ENCODE measurements around the gene PNPLA1. TPM values are rescaled to one million over a fixed set of nuclear protein-coding genes. Genes with fewer than 3 reads are reported as not detected.

The PNPLA1 gene
- total RNA-seq, 1 donor from 2014 or later = not detected

DNA sequence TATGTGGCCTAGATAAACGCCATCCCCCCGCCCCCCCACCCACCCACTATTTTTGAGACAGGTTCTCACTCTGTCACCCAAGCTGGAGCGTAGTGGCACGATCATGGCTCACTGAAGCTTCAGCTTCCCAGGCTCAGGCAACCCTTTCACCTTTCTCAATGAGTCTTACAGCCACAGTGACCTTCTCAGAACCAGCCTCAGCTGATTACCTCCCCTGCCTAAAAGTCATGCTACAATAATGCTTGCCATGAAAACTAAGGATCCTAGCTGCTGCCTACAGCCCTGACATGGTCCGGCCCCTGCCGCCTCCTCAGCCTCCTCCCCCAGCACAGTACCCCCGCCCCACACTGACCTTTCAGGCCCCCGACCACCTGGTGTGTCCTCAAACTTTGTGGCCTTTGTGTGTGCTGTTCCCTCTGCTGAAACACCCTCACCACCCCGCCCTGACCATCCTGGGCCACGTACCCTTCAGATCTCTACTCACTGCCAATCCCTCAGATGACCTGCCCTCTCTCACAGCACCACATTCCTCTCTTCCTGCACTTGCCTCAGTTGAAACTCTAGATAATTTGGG, 31.3 kb downstream of the PNPLA1 start:
- Mint-ChIP-seq H3K36me3 (ENCODE audit: low read depth) (no peaks in the 10 kb centered on the region), H3K4me1 (ENCODE audit: low read depth) (peaks cover 8% of the 10 kb centered on the region), H3K27ac (no peak overlapping the region), H3K27me3 (ENCODE audit: insufficient read depth) (peaks cover 26% of the 10 kb centered on the region), H3K4me3 (no peak overlapping the region), H3K9me3 (no peaks in the 10 kb centered on the region)
- intact Hi-C loops (cut with micrococcal nuclease) = no loop called here
- DNase-seq (ENCODE audit: low spot score) = no peak

DNA sequence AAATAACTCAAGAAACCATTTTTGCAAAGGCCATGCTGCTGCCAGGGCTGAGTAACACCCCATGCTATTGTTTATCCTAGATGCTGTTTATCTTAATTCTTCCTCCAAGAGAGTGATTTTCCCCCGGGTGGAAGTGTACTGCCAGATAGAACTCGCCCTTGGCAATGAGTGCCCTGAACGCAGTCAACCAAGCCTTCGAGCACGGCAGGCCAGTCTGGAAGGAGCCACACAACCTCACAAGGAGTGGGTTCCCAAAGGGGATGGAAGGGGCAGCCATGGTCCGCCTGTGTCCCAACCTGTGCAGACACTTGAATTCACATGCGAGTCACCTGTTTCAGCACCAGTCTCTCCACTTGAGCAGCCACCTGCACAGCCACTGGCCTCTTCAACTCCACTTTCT, 31.9 kb downstream of the PNPLA1 start:
- H3K27ac Mint-ChIP-seq = no peak overlapping the region
- H3K27me3 Mint-ChIP-seq (ENCODE audit: insufficient read depth) = peaks cover 27% of the 10 kb centered on the region
- no peak for DNase-seq (ENCODE audit: low spot score)
- peaks cover 8% of the 10 kb centered on the region for H3K4me1 Mint-ChIP-seq (ENCODE audit: low read depth)
- intact Hi-C loops (cut with micrococcal nuclease) = loop anchor here (1.0 to 2.0 kb wide), 4 partner anchors 59 to 379 kb away; partner anchors contain the start of gene MAPK14
- H3K9me3 Mint-ChIP-seq = no peaks in the 10 kb centered on the region
- no peaks in the 10 kb centered on the region for H3K36me3 Mint-ChIP-seq (ENCODE audit: low read depth)
- H3K4me3 Mint-ChIP-seq = no peak overlapping the region

DNA sequence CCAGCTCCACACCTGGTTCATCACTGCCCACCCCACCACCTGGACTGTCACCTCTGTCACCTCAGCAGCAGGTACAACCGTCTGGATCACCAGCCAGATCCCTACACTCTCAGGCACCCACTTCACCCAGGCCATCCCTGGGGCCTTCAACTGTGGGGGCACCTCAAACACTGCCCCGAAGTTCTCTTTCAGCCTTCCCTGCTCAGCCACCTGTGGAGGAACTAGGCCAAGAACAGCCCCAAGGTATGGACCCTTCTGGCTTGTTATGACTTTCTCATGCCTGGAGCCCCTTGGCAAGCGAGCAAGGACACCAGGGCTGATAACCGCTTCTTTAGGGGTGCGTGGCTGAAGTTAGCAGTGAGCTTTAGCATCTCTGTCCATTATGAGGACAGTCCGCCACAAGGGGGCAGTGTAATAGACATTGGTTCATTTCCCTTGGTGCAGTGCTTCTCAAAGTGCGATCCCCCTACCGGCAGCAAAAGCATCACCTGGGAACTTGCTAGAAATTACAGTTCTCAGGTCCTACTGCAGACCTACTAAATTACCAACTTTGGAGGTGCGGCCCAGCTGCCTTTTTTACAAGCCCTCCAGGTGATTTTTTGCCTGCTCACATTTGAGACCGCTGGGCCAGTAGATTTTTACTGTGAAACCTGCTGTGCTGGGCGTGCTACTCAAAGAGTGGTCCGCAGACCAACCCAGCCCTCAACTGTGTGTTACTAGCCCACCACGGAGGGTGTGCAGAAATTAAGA, 32.5 kb downstream of the PNPLA1 start:
- H3K27ac Mint-ChIP-seq = peak overlapping the region; percentile 18
- intact Hi-C loops (cut with micrococcal nuclease) = loop anchor here (1.0 to 2.0 kb wide), 4 partner anchors 58 to 378 kb away; partner anchors contain the start of gene MAPK14
- DNase-seq (ENCODE audit: low spot score) = peak; percentile 85
- peaks cover 24% of the 10 kb centered on the region for H3K27me3 Mint-ChIP-seq (ENCODE audit: insufficient read depth)
- no peak overlapping the region for H3K4me3 Mint-ChIP-seq
- peaks cover 8% of the 10 kb centered on the region for H3K4me1 Mint-ChIP-seq (ENCODE audit: low read depth)
- no peaks in the 10 kb centered on the region for H3K9me3 Mint-ChIP-seq
- no peaks in the 10 kb centered on the region for H3K36me3 Mint-ChIP-seq (ENCODE audit: low read depth)

DNA sequence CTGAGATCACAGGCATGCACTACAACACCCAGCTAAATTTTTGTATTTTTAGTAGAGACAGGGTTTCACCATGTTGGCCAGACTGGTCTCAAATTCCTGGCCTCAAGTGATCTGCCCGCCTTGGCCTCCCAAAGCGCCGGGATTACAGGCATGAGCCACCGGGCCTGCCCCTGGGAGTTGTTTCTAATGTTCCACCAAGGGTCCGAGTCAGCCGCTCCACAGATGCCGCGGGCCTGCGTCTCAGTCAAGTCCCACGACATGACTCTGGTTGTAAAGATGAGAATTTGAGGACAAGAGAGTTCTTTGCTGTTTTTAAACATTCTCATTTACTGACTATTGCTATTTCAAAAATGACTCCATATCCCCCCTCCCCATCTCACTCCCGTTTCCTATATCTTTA, 36.0 kb downstream of the PNPLA1 start:
- DNase-seq (ENCODE audit: low spot score) = no peak
- no peaks in the 10 kb centered on the region for H3K36me3 Mint-ChIP-seq (ENCODE audit: low read depth)
- intact Hi-C loops (cut with micrococcal nuclease) = no loop called here
- H3K9me3 Mint-ChIP-seq = no peaks in the 10 kb centered on the region
- H3K27ac Mint-ChIP-seq = no peak overlapping the region
- H3K27me3 Mint-ChIP-seq (ENCODE audit: insufficient read depth) = peaks cover 14% of the 10 kb centered on the region
- peaks cover 14% of the 10 kb centered on the region for H3K4me1 Mint-ChIP-seq (ENCODE audit: low read depth)
- no peak overlapping the region for H3K4me3 Mint-ChIP-seq

DNA sequence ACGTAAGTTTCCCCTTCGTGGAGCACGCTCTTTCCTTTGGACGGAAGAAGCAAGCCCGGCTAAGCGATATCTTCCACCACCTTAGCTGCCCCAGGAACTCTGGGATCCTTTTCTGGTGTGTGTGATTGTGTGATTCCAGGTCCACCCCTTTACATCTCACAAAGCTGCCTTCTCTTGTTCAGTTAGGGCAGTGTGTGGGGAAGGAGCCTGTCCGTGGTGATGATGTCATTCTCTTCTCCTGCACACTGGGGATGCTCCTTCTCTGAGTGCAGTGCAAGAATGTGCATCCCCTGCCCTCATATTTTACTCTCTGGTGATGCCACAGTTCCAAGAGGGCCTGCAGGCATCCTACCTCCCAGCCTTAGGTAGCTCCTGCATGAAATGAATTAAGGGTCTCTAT, 36.5 kb downstream of the PNPLA1 start:
- no peak overlapping the region for H3K27ac Mint-ChIP-seq
- H3K36me3 Mint-ChIP-seq (ENCODE audit: low read depth) = no peaks in the 10 kb centered on the region
- intact Hi-C loops (cut with micrococcal nuclease) = no loop called here
- peaks cover 14% of the 10 kb centered on the region for H3K4me1 Mint-ChIP-seq (ENCODE audit: low read depth)
- H3K27me3 Mint-ChIP-seq (ENCODE audit: insufficient read depth) = peaks cover 18% of the 10 kb centered on the region
- H3K4me3 Mint-ChIP-seq = no peak overlapping the region
- H3K9me3 Mint-ChIP-seq = no peaks in the 10 kb centered on the region
- no peak for DNase-seq (ENCODE audit: low spot score)

DNA sequence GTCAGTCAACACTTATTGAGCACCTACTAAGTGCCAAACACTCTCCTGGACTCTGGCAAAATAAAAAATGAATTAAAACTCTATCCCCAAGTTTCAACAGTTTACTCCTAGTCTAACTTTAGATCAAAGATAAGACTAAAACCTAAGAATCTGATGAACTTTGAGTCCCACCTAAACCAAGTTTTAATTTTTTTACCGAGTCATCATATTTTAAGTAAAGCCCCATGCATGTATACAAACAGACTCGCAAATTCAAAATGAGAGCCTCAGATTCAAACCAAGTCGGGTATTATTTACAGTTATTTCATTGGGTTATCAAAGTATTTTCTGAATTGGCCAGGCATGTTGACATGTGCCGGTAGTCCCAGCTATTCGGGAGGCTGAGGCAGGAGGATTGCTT, 38.7 kb downstream of the PNPLA1 start:
- H3K36me3 Mint-ChIP-seq (ENCODE audit: low read depth) = no peaks in the 10 kb centered on the region
- H3K4me3 Mint-ChIP-seq = no peak overlapping the region
- peaks cover 26% of the 10 kb centered on the region for H3K27me3 Mint-ChIP-seq (ENCODE audit: insufficient read depth)
- H3K4me1 Mint-ChIP-seq (ENCODE audit: low read depth) = peaks cover 6% of the 10 kb centered on the region
- intact Hi-C loops (cut with micrococcal nuclease) = no loop called here
- no peak for DNase-seq (ENCODE audit: low spot score)
- H3K27ac Mint-ChIP-seq = no peak overlapping the region
- no peaks in the 10 kb centered on the region for H3K9me3 Mint-ChIP-seq

DNA sequence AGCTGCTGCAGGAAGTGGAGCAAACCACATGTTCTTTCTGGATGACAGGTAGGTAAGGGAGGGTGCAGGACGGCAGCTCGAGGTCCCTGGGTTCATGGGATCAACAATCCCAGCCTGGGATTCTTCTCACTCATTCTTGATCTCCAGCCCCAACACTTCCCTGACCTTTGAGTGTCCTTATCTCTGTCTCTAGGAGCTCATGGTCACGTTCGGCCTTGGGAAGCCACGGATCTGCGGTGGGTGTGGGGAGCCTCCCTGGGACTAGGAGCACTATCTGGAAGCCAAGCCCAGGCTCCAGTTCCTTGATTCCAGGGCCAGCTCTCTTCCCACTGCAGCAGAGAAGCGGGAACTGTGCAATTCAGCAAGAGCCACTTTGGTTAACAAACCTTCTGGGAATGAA, 39.3 kb downstream of the PNPLA1 start:
- peaks cover 24% of the 10 kb centered on the region for H3K27me3 Mint-ChIP-seq (ENCODE audit: insufficient read depth)
- no peaks in the 10 kb centered on the region for H3K36me3 Mint-ChIP-seq (ENCODE audit: low read depth)
- H3K4me3 Mint-ChIP-seq = no peak overlapping the region
- intact Hi-C loops (cut with micrococcal nuclease) = no loop called here
- H3K9me3 Mint-ChIP-seq = no peaks in the 10 kb centered on the region
- peaks cover 6% of the 10 kb centered on the region for H3K4me1 Mint-ChIP-seq (ENCODE audit: low read depth)
- DNase-seq (ENCODE audit: low spot score) = no peak
- no peak overlapping the region for H3K27ac Mint-ChIP-seq

DNA sequence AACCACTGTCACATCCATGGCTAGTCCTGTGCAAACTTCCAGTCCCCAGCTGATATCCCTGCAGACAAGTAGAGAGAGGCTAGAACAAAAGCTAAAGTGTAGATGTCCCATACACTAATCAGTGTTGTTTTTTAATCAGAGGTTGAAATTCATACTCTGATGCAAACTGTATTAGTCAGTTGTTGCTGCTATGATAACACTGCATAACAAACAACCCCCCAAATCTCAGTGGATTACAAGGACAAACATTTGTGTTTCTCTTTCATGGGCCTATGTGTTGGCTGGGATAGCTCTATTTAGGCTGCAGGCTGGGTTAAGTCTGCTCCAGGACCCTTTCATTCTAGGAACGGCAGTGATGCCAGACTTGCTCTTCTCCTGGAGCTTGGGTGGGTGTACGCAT, 40.0 kb downstream of the PNPLA1 start:
- Mint-ChIP-seq H3K36me3 (ENCODE audit: low read depth) (no peaks in the 10 kb centered on the region), H3K9me3 (no peaks in the 10 kb centered on the region), H3K4me1 (ENCODE audit: low read depth) (peaks cover 6% of the 10 kb centered on the region), H3K27me3 (ENCODE audit: insufficient read depth) (peaks cover 24% of the 10 kb centered on the region), H3K4me3 (no peak overlapping the region), H3K27ac (no peak overlapping the region)
- intact Hi-C loops (cut with micrococcal nuclease) = no loop called here
- DNase-seq (ENCODE audit: low spot score) = no peak

DNA sequence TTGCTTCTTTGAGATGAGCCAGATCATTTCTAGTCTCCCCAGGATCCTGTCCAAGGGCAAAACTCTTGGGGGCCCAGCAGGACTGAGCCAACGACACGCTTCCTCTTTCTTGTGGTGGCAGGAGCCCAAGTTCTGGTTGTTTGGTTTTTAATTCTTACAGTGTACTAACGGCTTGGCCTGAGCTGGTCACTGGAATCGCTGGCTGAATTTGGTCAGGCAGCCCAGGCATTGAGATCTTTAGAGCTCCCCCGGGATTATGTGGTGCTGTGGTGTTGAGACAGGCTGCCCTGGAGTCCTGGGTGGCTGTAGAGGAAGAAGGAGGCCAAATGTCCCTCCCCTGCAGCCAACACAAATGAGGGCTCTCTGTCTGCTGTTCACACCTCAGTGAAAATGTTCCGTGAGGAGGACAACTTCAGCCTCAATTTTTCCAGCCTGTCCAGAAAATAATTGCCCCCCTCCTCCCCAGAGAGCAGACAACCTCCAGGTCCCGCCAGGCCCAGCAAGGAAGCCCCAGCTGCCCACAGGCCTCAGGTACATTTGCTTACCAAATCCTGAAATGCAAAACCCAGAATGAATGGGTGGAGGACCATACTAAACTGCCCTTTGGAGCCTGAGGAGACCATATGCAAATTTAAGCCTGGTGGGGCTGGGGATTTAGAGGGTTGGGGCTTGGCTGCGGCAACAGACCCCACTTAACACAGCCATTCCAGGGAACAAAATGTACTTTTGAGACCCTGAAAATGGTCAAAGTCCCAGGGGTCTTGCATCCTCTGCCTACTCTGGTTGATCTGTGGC, 43.2 kb downstream of the PNPLA1 start:
- Mint-ChIP-seq H3K27ac (no peak overlapping the region), H3K27me3 (ENCODE audit: insufficient read depth) (peaks cover 35% of the 10 kb centered on the region), H3K36me3 (ENCODE audit: low read depth) (no peaks in the 10 kb centered on the region), H3K9me3 (no peaks in the 10 kb centered on the region), H3K4me1 (ENCODE audit: low read depth) (peaks cover 6% of the 10 kb centered on the region), H3K4me3 (no peak overlapping the region)
- intact Hi-C loops (cut with micrococcal nuclease) = no loop called here
- DNase-seq (ENCODE audit: low spot score) = no peak

DNA sequence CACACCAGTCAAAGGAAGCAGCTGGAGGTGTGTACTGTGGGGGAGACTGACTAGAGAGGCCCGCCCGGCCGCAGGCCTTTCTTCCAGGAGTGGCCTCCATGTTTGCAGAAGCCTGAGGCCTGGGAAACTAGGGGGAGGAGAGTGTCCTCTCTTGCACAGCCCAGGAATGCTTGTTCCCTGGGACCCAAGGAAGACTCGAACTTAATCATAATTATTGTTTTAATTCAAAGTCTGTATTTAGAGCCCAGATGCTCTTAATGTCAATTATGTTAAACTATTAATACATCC, 43.7 kb downstream of the PNPLA1 start:
- intact Hi-C loops (cut with micrococcal nuclease) = no loop called here
- peaks cover 6% of the 10 kb centered on the region for H3K4me1 Mint-ChIP-seq (ENCODE audit: low read depth)
- H3K27ac Mint-ChIP-seq = no peak overlapping the region
- no peaks in the 10 kb centered on the region for H3K36me3 Mint-ChIP-seq (ENCODE audit: low read depth)
- no peak overlapping the region for H3K4me3 Mint-ChIP-seq
- DNase-seq (ENCODE audit: low spot score) = no peak
- H3K27me3 Mint-ChIP-seq (ENCODE audit: insufficient read depth) = peaks cover 39% of the 10 kb centered on the region
- H3K9me3 Mint-ChIP-seq = no peaks in the 10 kb centered on the region

DNA sequence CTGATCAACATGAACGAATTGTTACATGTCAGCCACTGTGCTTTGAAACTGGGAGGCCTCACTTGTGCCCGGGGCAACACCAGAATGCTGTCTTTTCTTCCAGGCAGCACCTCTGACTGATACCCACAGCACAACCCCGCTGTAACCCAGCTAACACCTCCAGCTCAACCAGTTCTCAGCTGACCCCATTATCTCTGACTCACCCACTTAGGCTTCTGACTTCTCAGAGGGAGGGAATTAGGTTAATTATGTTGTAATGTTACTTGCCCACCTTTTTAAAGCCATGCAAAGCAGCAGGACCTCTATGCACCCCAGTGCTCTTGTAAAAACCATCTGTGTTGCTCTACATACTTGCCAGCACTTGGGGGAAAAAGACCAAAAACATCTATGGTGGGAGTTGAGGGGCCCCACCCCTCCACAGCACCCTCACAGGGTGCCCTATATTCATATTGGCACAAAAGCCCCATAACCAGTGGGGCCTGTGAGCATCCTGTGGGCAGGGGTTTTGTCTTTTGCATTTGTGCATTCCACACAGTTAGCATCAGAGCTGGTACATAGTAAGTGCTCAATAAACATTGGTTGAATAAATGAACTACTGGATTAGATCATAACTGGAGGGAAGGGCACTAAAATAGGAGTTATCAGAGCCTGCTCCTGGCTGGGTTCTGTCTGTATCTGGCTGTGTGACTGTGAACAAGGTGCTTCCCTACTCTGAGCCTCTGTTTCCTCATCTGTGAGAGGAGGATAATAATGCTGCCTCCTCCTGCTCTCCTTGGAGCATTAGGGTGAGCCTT, 44.6 kb downstream of the PNPLA1 start:
- Mint-ChIP-seq H3K4me3 (no peak overlapping the region), H3K9me3 (no peaks in the 10 kb centered on the region), H3K36me3 (ENCODE audit: low read depth) (no peaks in the 10 kb centered on the region), H3K27me3 (ENCODE audit: insufficient read depth) (peaks cover 39% of the 10 kb centered on the region), H3K4me1 (ENCODE audit: low read depth) (no peaks in the 10 kb centered on the region), H3K27ac (no peak overlapping the region)
- no peak for DNase-seq (ENCODE audit: low spot score)
- intact Hi-C loops (cut with micrococcal nuclease) = no loop called here

DNA sequence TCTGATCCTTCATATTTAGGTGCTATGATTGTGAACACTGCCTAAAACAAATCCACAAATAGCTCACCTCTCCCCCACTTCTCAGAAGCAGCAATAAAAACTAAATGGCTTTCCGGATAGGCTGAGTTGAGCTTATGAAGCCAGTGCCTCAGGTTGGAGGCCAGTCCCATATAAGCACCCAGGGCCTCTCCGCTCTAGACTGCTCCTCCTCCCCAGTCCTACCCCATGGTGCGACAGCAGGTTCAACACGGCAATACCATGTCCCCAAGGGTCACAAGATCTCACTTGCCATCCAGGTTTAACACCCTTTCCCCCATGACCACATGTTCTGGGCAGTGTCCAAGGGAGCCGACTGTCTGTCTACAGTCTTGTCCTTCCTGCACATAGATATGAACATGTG, 46.1 kb downstream of the PNPLA1 start:
- intact Hi-C loops (cut with micrococcal nuclease) = no loop called here
- Mint-ChIP-seq H3K27ac (no peak overlapping the region), H3K9me3 (no peaks in the 10 kb centered on the region), H3K36me3 (ENCODE audit: low read depth) (no peaks in the 10 kb centered on the region), H3K27me3 (ENCODE audit: insufficient read depth) (peaks cover 36% of the 10 kb centered on the region), H3K4me1 (ENCODE audit: low read depth) (no peaks in the 10 kb centered on the region), H3K4me3 (no peak overlapping the region)
- DNase-seq (ENCODE audit: low spot score) = no peak

DNA sequence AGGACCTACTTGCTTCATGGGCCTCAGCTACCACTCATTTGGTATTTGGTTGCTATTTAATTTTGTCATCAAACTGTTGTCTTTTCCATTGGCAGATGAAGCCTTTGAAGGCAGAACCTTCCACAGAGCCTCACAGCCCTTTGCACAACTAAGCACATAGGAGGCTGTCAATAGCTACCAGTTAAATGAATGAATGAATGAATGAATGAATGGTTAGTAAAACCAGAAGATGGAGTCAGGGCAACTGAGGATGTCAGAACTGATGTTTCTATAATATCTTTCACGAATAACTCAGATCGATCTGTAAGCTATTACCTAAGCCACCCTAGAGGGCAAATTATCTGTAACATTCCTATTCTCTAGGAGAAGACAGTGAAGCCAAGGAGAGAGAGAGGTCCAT, 47.8 kb downstream of the PNPLA1 start:
- Mint-ChIP-seq H3K36me3 (ENCODE audit: low read depth) (no peaks in the 10 kb centered on the region), H3K27ac (no peak overlapping the region), H3K4me1 (ENCODE audit: low read depth) (no peaks in the 10 kb centered on the region), H3K4me3 (no peak overlapping the region), H3K9me3 (no peaks in the 10 kb centered on the region), H3K27me3 (ENCODE audit: insufficient read depth) (peaks cover 27% of the 10 kb centered on the region)
- DNase-seq (ENCODE audit: low spot score) = no peak
- intact Hi-C loops (cut with micrococcal nuclease) = no loop called here

All from activated T-helper 1 cell treated with anti-CD3 and anti-CD28 coated beads, Interleukin-12 subunit alpha, Interleukin-12 subunit beta, Interleukin-2, Interleukin-4 antibody, amounts not matched to agents 30 ng/mL and 10 ng/mL and 1 ng/mL, durations not matched to agents 14 hours and 24 hours and 36 hours (primary cell).